Transverse colon (tissue), 3 donors: ENCODE measurements around the gene STARD6.

Experiments
- CTCF ChIP-seq, 5 experiments: fragments of 200-600 bp in 3 of 5; fragments of 450-650 bp in 2 of 5; sonication (generic) in 3 of 5; IDR thresholded peaks; 1 replicate in 2 of 5; 2 replicates in 3 of 5; pipeline ENCODE4 v1.5.1; 2016 to 2017; ENCODE audit warnings: antibody characterized with exemption in 5 of 5, inconsistent platforms in 3 of 5, mild to moderate bottlenecking in 2 of 5, moderate library complexity in 1 of 5
- EP300 ChIP-seq: sonication (generic); formaldehyde crosslinking; IDR thresholded peaks from one replicate; pipeline ENCODE4 v1.6.1; 2017; ENCODE audit warnings: antibody characterized with exemption, low read depth
- POLR2A ChIP-seq: fragments of 450-650 bp; IDR thresholded peaks from one replicate; pipeline ENCODE4 v1.6.1; 2016; ENCODE audit warnings: antibody characterized with exemption, mild to moderate bottlenecking, moderate library complexity

- TF ChIP-seq EP300 (no peak), CTCF (IDR thresholded peaks at IDR 0.05) (no peak), POLR2A (no peak)
Measured at GRCh38 chr18:54381640-54382039, 24.0 kb upstream of the STARD6 start.
